IPS DF 4.7 (cell line): ENCODE measurements around the gene ERI3.

Source experiments
- DNase-seq: peaks from one replicate; pipeline ENCODE4 v3.0.0-alpha.2; 2013; ENCODE audit warnings: low spot score; ENCODE audit errors: extremely low read depth

Gene ERI3

DNA sequence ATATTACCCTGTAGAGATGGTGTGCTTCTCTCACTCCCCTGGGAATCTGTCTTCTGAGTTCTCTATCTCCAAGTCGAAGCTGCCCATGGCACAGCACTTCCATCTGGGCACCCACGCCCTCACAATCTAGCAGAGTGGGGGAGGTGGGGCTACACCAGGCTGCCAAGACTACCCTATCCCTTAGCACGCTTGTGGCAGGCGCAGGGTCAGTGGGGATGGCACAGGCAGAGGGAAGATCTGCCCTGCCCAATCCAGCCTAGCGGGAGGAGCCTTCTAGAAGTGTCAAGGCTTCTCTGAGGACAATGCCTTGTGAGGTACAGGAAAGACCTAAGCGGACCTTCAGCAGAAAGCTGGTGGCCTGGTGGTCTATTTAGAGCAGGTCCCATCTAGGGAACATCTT, 92.6 kb downstream of the ERI3 start:
- DNase-seq, result no peak

DNA sequence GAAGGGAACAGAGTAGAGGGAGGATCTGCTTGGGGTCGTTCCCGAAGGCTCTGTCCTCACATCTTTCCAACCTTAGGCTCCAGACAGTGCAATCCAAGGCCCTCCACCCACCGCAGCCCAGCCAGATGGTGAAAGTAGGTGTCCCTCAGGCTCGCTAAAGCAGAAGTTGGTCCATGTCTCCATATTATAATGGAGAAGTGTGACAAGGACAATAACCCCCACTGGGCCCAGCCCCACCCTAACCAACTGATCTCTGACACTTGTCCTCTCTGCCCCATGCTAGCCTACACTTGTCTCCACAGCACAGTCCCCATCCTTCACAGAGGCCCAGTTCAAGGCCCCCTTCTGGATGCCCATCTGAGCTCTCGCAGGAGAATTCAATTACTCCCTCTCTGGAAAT, 93.1 kb downstream of the ERI3 start:
- no peak for DNase-seq

DNA sequence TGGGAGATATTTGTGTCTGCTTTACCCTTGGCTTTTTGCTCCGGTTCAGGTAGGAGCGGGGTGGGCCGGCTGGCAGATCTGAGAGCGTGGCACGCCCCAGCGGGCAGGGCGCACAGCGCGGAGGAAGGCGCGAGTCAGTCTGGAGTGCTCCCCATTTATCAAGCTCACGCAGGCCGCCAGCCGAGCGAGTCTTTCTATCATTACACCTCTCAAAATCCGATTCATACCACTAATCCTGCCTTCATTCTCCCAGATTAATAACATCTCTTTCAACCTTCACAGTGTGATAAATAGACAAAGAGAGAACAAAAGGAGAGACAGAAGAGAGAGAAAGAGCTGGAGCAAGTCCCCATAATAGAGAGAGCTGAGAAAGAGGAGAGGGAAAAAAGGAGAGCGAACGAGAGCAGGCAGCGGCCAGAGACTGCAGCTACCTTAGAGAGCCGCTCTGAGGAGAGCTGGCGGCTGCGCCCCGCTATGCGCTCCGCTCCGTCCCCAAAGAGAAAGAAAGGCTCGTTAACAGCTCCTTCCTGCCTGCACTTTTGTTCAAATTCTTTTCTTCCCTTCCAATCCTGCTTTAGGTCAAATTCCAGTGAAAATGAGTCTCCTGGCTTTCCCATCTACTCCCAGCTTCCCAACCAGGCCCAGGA, 93.8 kb downstream of the ERI3 start:
- DNase-seq, result no peak

DNA sequence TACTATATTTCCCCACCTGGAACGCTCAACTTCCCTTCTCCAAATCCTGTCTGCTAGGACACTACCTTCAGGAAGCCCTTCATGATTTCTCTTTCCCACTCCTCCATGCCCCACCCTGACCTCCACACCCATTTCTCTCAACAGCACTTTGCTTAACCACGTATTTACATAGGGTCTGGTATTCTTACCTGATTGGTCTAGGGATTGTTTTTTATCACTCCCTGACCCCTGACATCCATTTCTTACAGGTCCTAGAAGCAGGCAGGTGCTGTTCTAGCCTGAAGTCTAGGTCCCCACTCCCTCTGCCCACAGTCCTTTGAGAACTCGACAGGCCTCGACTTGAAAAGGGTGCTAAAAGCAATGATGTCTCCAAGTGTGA, 94.3 kb downstream of the ERI3 start:
- DNase-seq, result no peak

DNA sequence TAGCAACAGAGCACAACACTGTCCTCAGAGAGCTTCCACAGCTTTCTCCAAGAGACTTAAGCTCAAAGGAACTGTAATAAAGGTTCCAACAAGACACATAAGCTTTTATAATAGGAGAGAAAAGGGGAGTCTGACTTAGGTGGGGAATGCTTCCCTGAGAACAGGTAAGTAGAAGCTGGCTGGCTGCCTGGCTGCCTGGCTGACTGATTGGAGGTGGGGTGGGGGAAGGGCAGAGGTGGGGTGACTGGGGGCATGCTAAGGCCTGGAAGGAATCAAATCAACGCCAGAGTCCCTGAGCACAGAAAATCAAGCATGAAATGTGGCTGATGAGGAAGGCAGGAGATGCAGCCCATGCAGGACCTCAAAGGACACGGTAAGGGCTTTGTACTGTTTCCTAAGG, 96.0 kb downstream of the ERI3 start:
- DNase-seq, result no peak

DNA sequence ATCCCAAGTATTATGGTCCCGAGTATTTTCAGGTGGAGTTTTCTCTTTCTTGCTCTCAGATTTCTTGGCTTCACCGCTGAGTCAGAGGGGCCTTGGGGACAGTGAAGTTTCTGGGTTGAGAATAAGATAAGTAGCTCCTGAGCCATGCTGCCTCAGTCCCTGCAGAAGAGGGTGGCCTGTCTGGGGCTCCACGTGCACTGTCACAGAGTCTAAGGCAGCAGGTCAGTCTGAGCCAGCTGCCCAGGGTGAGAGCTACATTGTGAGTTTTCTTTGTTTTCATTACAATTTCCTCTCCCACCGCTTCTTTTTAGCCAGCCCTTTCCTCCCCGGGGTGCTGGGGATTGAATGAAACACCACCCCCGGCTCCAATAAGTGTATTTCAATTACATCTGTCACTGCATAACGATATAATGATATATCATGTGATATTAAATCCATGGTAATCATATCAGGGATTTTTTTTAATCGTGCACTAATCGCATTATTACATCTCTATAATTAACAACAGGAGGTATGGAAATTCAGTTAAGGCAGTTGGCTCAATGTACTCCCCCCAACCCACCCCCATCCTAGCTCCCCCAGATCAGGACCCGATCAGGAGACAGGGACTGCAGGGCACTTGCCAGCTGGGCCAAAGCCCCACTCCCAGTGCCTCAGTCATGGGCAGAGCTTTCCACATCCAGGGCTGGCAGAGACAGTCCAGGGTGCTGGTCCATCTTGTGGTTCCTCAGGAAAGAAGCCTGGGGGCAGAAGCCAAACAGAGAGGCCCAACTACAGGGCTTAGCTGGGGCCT, 98.1 kb downstream of the ERI3 start:
- DNase-seq, result no peak

DNA sequence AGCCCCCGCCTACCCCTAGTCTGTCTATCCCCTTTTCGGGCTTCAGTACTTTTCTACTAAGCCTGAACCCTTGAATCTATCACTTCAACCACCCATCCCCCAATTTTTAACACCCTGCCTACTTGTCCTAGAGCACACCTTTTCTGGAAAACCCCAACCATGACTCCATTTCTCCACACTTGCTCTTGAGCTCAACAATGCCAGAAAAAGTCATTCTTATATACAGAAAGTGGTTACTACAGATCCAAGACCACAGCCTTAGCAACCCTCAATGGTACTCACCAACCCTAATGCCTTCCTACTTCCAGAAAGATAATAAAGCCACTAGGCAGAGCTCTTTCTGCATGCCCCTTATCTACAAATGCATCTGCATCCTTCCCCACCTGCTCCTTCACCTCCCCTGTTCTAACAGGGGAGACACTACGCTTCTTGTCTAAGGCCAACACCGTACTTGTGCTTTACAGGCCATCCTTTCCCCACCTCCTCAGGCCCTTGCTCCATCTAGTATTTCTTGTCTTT, 100.6 kb downstream of the ERI3 start:
- no peak for DNase-seq

DNA sequence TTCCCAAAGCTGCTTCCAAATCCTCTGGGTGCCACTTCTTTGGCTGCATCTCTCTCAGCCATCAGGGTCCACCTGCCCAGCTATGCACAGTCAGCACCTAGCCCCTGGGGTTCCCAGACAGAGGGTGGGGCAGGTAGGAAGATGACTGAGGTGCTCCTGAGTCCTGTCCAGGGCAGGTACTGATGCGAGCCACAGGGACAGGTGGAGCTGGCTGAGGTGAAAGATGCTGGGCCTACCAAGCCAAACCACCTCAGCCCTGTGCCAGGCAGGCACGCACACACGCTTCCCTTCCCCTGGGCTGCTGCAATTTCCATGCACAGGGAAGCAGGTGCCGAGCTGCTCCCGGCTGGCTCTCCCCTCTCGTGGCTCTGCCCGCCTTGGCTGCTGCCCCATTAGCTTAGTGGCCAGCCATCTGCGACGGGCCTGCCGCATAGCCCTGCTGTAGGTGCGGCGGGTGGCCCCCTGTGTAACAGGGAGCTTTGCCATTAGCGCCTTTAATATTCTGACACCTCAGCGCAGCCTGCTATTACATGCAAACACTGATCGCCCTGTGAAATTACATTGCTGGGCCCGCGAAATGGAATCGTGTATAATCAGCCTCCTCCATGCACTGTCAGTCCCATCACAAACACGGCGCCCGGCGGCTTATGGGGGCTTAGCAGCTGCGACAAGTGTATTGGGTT, 102.9 kb downstream of the ERI3 start:
- DNase-seq, result no peak

DNA sequence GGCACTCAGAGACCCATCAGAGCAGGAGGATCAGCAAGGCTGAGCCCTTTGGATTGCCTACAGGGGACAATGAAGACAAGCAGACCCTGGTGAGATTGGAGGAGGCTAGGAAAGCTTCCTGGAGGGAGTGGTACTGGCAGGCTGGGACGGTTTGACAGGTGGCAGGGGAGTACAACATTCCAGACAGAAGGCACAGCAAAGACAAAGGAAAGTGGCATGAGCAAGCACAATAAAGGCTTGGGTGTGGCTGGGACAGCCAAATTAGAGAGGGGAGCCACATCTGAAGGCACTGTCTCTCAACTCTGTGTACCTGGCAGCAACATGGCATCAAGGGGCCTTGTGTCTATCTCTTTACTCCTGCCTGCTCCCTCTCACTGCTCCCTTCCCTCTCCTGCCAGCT, 103.6 kb downstream of the ERI3 start:
- DNase-seq, result no peak

DNA sequence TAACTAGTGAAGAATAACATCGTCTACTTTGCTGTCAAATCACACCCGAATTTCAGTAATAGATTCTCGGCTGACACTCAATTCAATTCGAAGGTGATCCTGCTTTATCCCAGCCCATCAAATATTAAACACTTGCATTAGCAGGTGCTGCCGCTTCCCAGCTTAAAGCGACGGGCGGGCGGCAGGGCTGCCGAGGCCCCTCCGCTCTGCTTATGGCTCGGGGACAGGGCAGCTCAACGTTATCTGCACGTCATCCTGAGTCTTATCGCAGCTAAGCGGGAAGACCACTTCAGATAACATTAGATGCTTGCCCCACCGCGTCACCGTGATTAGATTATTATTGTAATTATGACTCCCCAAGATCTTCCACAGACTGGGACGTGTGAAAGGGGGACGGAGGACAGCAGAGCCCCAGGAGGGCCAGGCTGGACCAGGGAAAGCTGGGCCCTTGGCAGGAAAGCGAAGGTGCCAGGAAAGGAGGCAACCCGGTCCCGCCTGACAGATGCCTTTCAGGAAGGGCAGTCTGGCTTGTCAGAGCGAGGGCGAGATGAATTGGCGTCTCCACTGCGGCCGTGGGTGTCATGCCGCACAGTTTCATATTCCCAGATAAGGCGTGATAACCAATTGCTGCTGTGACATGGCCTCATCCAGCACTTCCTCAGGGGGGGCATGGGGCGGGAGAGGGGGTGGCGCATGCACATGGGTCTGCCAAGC, 104.8 kb downstream of the ERI3 start:
- no peak for DNase-seq

DNA sequence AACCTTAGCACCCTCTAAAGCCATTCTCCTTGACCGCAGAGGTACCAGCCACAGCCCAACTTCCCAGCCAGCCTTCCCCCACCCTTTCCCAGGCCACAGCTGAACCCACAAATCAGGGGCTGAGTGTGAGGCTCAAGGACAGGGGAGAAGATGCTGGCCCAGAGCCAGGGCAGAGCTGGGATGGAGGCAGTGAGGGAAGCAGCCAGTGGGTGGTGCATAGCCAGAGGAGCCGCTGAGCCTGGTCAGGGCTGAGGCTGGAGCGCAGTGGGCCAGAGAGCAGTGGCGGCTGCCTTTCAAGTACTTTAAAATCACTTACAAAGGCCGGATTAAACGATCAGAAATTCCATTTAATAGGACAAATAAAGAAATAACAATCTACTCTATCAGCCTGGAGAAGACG, 105.5 kb downstream of the ERI3 start:
- no peak for DNase-seq

DNA sequence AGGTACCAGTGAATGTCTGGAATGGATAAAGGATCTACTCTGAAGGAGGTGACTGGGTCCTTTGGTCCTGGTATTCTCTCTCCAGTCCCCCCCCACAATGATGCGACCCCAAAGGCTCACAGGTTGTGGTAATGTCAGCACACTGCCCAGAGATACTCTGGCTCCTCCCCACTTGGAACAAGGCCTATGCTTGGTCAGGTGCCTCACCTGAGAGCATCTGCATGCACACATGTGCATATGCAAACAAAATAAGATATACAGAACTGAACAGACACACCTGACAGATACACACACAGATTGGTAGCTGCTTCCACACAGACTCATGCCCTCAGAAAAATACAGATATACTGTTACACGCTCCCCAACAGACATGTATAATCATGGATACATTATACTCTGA, 108.3 kb downstream of the ERI3 start:
- DNase-seq, result no peak

DNA sequence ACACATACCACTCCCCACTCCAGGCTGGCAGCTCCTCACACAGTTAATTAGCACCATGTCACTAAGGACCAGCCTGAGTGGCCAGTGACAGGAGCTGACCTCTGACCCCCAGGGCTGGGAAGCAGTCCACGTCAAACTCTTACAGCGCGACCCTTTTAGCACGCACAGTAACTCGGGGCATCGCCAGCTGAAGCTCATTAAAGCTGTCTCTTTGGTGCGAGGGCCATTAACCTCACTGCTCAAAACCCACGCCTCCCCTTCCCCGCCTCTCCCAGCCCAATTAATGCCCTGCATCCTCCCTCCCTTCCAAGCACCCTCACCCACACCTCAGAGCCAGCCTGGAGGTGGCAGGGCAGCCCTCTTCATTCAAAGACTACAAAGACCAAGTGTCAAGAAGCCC, 110.1 kb downstream of the ERI3 start:
- no peak for DNase-seq

DNA sequence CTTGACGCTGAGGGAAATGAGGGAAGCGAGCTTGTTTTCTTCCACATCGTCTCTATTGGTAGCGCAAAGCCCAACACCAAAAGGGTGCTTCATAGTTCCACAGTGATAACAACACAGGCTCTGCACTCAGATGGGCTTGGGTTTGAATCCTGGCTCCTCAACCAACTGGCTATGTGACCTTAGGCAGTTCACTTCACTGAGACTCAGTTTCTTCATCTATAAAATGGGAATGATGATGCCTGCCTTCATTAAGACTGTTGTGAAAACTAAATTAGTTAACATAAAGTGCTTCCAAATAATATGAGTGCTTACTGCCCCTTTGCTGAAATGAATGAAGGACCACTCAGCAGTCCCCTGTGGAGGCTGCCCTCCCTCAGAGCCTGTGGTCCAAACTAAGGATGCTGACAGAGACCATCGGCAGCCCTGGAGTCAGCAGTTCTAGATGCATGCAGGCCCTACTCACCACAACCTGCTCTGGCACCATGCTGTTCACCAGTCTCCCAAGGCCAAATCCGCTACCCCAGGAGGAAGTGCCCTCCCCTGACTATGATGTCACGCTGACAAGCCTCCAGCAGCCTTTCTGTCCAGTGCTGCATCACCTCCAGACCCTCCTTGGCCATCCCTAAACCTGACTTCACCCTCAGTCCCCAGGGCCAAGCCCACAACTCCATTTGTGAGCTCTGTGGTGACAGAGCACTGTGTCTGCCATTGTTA, 111.1 kb downstream of the ERI3 start:
- no peak for DNase-seq

DNA sequence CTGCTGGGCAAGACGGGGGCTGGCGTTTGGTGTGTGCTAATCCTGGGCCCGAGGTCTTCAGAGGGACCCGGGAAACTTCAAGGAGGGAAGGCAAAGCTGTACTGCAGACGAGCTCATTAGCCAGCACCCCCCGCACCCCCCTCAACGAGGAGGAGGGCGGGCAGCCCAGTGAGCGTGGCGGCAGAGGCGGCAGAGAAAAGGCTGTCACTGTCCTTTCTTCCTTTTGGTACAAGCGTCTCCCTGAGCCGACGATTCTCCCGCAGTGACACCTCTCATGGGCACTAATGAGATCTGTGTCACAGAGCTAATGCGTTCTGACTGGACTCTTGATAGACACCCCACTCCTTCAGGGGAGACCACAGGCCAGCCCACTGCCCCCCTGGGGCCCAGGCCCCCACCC, 112.3 kb downstream of the ERI3 start:
- no peak for DNase-seq

DNA sequence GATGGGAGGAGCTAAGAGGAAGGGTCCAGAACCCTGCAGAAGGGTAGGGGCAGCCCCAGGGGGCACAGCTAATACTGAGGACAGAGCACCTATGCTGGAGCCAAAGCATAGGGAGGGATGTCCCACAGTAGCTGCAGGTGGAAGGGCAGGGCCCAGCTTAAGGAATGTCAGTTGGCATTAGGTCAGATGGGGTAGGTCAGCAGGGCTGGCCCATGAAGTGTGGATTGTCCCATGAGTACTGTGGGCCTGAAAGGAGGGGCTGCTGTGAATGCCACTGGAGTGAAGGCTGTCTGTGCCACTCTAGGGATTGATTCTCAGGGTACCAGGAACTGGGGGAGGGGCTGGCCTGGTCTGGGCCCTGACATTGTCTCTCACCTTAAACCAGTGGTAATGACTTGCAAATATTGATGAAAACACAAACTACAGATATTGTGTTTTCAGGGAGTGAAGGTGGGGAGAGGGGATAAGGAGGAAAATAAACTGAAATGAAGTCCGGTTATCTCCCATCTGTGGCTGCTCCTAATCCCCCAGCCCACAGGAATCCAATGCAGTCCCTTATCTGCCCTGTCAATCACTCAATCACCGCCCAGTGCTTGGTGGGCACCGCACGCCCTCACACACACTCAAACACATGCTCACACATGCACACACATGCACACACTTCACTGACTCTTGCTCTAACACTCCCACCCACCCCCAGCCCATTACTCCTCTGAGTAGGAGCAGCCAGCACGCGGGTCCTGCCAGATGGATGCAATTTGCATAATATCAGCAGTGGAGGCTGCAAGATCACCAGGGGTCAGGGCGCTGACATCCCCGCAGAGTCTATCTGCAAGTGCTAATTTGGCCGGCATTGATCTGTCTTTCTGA, 114.0 kb downstream of the ERI3 start:
- no peak for DNase-seq

DNA sequence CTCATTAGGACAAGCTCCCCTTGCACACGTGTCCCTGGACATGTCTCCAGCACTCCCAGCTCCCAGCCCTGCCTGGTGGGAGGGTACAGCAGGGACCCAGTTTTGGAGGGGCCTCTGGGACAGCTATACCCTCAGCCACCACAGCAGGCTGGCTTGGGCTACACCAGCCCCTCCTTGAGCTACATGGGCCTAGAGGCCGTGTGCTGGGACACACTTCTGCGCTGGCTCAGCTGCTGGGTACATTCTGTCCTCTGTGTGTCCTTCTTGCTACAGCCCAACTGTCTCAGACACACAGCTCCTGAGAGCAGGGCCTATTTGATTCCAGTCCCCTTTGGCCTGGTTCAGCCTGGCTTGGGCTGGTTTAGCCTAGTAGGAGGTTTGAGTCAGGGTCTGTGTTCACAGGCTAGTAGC, 115.1 kb downstream of the ERI3 start:
- DNase-seq, result no peak

DNA sequence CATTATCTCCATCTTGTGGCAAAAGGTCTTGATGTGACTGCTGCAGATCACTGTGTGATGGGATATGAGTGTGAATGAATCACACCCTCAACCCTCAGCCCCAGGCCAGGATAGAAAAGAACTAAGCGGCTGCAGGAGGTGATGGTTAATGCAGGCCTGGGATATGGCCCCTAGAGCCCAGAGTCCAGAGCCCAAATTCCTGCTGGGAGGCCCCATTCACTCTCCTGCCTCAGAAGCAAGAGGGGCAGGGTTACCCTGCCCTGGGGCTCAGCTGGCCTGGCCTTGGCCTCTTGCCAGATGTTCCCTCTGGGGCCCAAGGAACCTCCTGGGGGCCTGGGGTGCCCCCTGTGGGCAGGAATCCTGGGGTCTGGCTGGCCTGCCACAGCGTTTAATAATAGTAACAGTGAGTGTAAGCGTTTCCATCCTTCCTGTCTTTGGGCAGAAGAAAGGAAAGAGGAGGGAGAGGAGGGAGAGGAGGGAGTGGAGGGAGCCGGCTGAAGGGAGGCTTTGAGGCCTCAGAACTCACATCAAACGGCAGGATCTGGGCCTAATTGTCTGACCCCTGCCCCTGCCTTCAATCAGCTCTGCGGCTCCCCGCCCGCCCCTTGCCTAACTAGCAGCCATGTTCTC, 115.6 kb downstream of the ERI3 start:
- DNase-seq, result no peak

DNA sequence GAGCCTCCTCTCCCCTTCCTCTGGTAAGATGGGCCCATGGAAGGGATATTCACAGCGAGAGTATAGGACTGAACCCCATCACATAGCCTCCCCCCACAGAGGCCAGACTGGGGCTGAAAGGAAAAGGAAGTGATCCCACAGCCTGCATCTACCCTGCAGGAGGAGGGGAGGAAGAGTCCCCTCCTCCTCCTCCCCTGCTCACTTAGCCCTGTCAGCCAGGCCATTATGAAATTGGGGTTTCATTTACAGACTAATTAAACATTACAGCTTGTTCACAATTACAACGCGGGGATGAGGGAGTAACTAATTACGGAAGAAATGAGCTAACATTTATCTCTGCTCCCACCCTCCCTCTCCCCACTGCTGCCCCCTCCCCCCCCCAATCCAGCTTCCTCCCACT, 116.4 kb downstream of the ERI3 start:
- no peak for DNase-seq
